Hematopoietic multipotent progenitor cell treated with erythropoietin and hydrocortisone succinate and interleukin-3 and kit ligand, for 8 days (in vitro differentiated cells): ENCODE measurements around the gene LTF.
"Not testable (repeated sequence)": the region's sequence is repeated elsewhere in the genome, so short reads cannot be mapped to it uniquely, and the experiment has no call there.

ENCODE experiments used
- DNase-seq: peaks from one replicate; pipeline ENCODE4 v3.0.0-alpha.2; 2015

Gene LTF

GRCh38 chr3:46388847-46389246 is 75.9 kb downstream of the LTF start:
- not testable (repeated sequence) for DNase-seq

GRCh38 chr3:46386205-46386604 is 78.5 kb downstream of the LTF start:
- peak; percentile 46 for DNase-seq
